Measurements from ENCODE around the gene KIF1B. TPM values are rescaled to one million over a fixed set of nuclear protein-coding genes. Genes with fewer than 3 reads are reported as not detected.

The KIF1B gene
- total and polyA plus RNA-seq, 9 donors, result 11.5 to 44.2 (median 37.2) TPM

DNA sequence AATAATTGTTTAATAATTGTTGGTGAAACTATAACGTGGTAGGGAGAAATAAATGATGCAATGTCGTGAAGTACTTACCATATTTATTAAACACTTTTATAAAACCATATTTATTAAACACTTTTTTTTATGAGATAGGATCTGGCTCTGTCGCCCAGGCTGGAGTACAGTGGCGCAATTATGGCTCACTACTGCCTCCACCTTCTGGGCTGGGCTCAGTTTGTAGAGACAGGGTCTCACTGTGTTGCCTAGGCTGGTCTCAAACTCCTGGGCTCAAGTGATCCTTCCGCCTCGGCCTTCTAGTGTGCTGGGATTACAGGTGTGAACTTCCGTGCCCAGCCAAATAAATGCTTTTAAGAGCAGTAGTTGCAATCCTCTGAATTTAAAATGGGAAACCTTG is 112.5 kb downstream of the KIF1B start:
- Histone ChIP-seq H3K9me3 (no peaks in the 10 kb centered on the region), H3K4me1 (ENCODE audit: insufficient read depth) (no peaks in the 10 kb centered on the region), H3K4me3 (no peak overlapping the region), H3K27me3 (no peaks in the 10 kb centered on the region), H3K36me3 (no peaks in the 10 kb centered on the region), H3K27ac (no peak overlapping the region)
- TF ChIP-seq POLR2A (IDR thresholded peaks at IDR 0.05), result no peak
- no peak for TF ChIP-seq CTCF (IDR thresholded peaks at IDR 0.05)
- no peak for TF ChIP-seq EP300 (IDR thresholded peaks at IDR 0.05)
- 86 to 94% (median 89%) methylated on average over 7 of the region's 7 CpGs for WGBS, 3 donors
- intact Hi-C loops (cut with DNase I), result no loop called here
- DNase-seq, result no peak

DNA sequence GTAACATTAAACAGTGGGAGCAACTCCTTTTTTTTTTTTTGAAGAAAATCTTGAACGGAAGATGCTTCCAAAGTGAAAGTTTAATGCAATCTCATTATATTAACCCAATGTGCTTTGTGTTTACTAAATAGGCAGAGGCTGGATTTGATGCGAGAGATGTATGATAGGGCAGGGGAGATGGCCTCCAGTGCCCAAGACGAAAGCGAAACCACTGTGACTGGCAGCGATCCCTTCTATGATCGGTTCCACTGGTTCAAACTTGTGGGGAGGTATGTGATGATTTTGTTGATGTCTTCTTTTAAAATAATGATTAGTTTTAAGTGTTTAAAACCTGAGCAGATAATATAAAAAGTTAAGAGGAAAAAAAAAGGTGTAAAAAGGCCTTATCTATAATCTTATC is 114.3 kb downstream of the KIF1B start:
- intact Hi-C loops (cut with DNase I), result no loop called here

GRCh38 chr1:10325521-10325920 is 115.2 kb downstream of the KIF1B start:
- H3K36me3 ChIP-seq, result no peaks in the 10 kb centered on the region
- intact Hi-C loops (cut with DNase I), result no loop called here
- no peaks in the 10 kb centered on the region for H3K4me1 ChIP-seq (ENCODE audit: insufficient read depth)
- DNase-seq, result no peak
- no peak overlapping the region for H3K4me3 ChIP-seq
- H3K9me3 ChIP-seq, result no peaks in the 10 kb centered on the region
- H3K27ac ChIP-seq, result no peak overlapping the region
- no peaks in the 10 kb centered on the region for H3K27me3 ChIP-seq
- TF ChIP-seq EP300 (IDR thresholded peaks at IDR 0.05) (no peak), POLR2A (IDR thresholded peaks at IDR 0.05) (no peak), CTCF (IDR thresholded peaks at IDR 0.05) (no peak)
- 81 to 88% (median 83%) methylated on average over 3 of the region's 3 CpGs for WGBS, 3 donors

More for the DNA sequence above, 114.3 kb downstream of the KIF1B start:
- Histone ChIP-seq H3K27me3 (no peaks in the 10 kb centered on the region), H3K4me3 (no peak overlapping the region), H3K36me3 (no peaks in the 10 kb centered on the region), H3K9me3 (no peaks in the 10 kb centered on the region), H3K4me1 (ENCODE audit: insufficient read depth) (no peaks in the 10 kb centered on the region), H3K27ac (no peak overlapping the region)
- TF ChIP-seq POLR2A (IDR thresholded peaks at IDR 0.05) (no peak), CTCF (IDR thresholded peaks at IDR 0.05) (no peak), EP300 (IDR thresholded peaks at IDR 0.05) (no peak)
- WGBS, 3 donors, result 88 to 91% (median 89%) methylated on average over 6 of the region's 6 CpGs
- DNase-seq, result no peak

DNA sequence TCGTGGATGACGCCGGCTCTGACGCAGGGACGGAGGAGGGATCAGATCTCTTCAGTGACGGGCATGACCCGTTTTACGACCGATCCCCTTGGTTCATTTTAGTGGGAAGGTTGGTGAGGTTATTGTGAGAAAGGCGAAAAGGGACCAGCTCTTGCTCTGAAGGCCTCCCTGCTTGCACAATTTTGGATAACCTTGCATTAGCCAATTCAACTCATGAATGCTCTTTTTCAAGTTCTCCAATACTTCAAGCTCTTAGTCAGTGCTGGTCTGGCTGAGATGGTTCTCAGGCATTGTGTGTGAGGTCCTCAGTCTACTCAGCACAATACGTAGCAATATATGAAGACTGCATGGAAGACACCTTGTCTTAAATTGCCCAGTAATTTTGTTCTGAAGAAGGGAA is 115.9 kb downstream of the KIF1B start:
- TF ChIP-seq EP300 (IDR thresholded peaks at IDR 0.05) (no peak), POLR2A (IDR thresholded peaks at IDR 0.05) (no peak), CTCF (IDR thresholded peaks at IDR 0.05) (no peak)

More for the DNA sequence above, 115.9 kb downstream of the KIF1B start:
- Histone ChIP-seq H3K4me1 (ENCODE audit: insufficient read depth) (no peaks in the 10 kb centered on the region), H3K36me3 (no peaks in the 10 kb centered on the region), H3K4me3 (no peak overlapping the region), H3K9me3 (no peaks in the 10 kb centered on the region), H3K27ac (no peak overlapping the region), H3K27me3 (no peaks in the 10 kb centered on the region)
- intact Hi-C loops (cut with DNase I), result no loop called here
- DNase-seq, result no peak
- WGBS, 3 donors, result 96 to 97% (median 96%) methylated on average over 11 of the region's 11 CpGs
